A673 (cell line): ENCODE results near the gene SDK1. TPM values are rescaled to one million over a fixed set of nuclear protein-coding genes. Genes with fewer than 3 reads are reported as not detected.

Source experiments
- BruUV-seq: library from RNA; stranded (reverse); fragments of 400-500 nt; replicated peaks from 2 replicates; lab custom pipeline; 2021; lab: Mats Ljungman, UMichigan
- CTCF ChIA-PET: fragments of 300-600 bp; sonication (Branson Sonifier 250); formaldehyde crosslinking; loops from one replicate; lab custom pipeline; 2022; ENCODE audit warnings: antibody characterized with exemption; lab: Charles Lee
- POLR2A ChIA-PET: fragments of 300-600 bp; sonication (Branson Sonifier 250); formaldehyde crosslinking; loops from one replicate; lab custom pipeline; 2022; ENCODE audit warnings: antibody characterized with exemption; ENCODE audit not compliant: low non-redundant PET; lab: Charles Lee
- DNase-seq: peaks from one replicate; pipeline ENCODE4 v3.0.0-alpha.2; 2015; ENCODE audit warnings: low spot score
- H3K27ac ChIP-seq: fragments of 200-600 bp; sonication (generic); 2 replicates; pipeline ENCODE4 v1.5.1; 2016; ENCODE audit warnings: mixed run types, low read depth, mild to moderate bottlenecking, mixed read lengths, antibody characterized with exemption, low read length; ENCODE audit not compliant: poor library complexity, severe bottlenecking
- H3K27me3 ChIP-seq: fragments of 200-600 bp; sonication (generic); replicated peaks from 2 replicates; pipeline ENCODE4 v1.6.1; 2017; ENCODE audit warnings: mixed run types, low read depth, mild to moderate bottlenecking, mixed read lengths, antibody characterized with exemption, low read length; ENCODE audit not compliant: insufficient read depth, poor library complexity
- H3K36me3 ChIP-seq: fragments of 200-600 bp; sonication (generic); 2 replicates; pipeline ENCODE4 v1.6.1; 2016; ENCODE audit warnings: mixed run types, mild to moderate bottlenecking, mixed read lengths, antibody characterized with exemption, low read length; ENCODE audit not compliant: insufficient read depth, poor library complexity, severe bottlenecking
- H3K4me1 ChIP-seq: fragments of 200-600 bp; sonication (generic); 2 replicates; pipeline ENCODE4 v1.6.1; 2017; ENCODE audit warnings: mixed run types, mild to moderate bottlenecking, mixed read lengths, antibody characterized with exemption, low read length; ENCODE audit not compliant: insufficient read depth, poor library complexity, severe bottlenecking
- H3K4me3 ChIP-seq: fragments of 200-600 bp; sonication (generic); 2 replicates; pipeline ENCODE4 v1.5.1; 2016; ENCODE audit warnings: low read depth, mixed run types, mild to moderate bottlenecking, mixed read lengths, low read length; ENCODE audit not compliant: poor library complexity, severe bottlenecking
- H3K9me3 ChIP-seq: fragments of 200-600 bp; sonication (generic); 2 replicates; pipeline ENCODE4 v1.6.1; 2016; ENCODE audit warnings: mixed run types, low read depth, mild to moderate bottlenecking, mixed read lengths, antibody characterized with exemption, low read length; ENCODE audit not compliant: poor library complexity, severe bottlenecking
- EZH2 ChIP-seq: fragments of 200-600 bp; sonication (generic); IDR thresholded peaks from 2 replicates; pipeline ENCODE4 v1.6.1; 2017; ENCODE audit warnings: borderline replicate concordance, low read depth, mild to moderate bottlenecking, mixed read lengths, antibody characterized with exemption, low read length; ENCODE audit not compliant: poor library complexity, severe bottlenecking
- intact Hi-C: fragments of 100-400 bp; cut with micrococcal nuclease; formaldehyde crosslinking; loops from one replicate; pipeline ENCODE4 v1.10.0; 2022; ENCODE audit not compliant: unreplicated experiment
- total RNA-seq: library from RNA; stranded (reverse); gene quantifications from 2 replicates; pipeline ENCODE4 v1.2.3, GENCODE V29; 2021
- TF ChIP-seq, protein P1 (sequence below): fragments of 300-800, 200-600 bp; sonication (generic); conservative IDR thresholded peaks from 2 replicates; pipeline ENCODE4 v1.5.1; 2017; ENCODE audit warnings: low read depth, mild to moderate bottlenecking, antibody characterized with exemption, low read length, moderate library complexity, mixed read lengths

Gene SDK1
- total RNA-seq, 1 experiment from 2014 or later, result 14.7 TPM

- Histone ChIP-seq H3K27ac (no peak overlapping the region), H3K9me3 (no peaks in the 10 kb centered on the region), H3K36me3 (no peaks in the 10 kb centered on the region), H3K4me3 (no peak overlapping the region), H3K27me3 (no peaks in the 10 kb centered on the region), H3K4me1 (no peaks in the 10 kb centered on the region)
- CTCF ChIA-PET, result no interaction called here
- no TSS peak for BruUV-seq
- TF ChIP-seq EZH2, result no peak
- TF ChIP-seq, protein P1, sequence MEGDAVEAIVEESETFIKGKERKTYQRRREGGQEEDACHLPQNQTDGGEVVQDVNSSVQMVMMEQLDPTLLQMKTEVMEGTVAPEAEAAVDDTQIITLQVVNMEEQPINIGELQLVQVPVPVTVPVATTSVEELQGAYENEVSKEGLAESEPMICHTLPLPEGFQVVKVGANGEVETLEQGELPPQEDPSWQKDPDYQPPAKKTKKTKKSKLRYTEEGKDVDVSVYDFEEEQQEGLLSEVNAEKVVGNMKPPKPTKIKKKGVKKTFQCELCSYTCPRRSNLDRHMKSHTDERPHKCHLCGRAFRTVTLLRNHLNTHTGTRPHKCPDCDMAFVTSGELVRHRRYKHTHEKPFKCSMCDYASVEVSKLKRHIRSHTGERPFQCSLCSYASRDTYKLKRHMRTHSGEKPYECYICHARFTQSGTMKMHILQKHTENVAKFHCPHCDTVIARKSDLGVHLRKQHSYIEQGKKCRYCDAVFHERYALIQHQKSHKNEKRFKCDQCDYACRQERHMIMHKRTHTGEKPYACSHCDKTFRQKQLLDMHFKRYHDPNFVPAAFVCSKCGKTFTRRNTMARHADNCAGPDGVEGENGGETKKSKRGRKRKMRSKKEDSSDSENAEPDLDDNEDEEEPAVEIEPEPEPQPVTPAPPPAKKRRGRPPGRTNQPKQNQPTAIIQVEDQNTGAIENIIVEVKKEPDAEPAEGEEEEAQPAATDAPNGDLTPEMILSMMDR, result no peak
- POLR2A ChIA-PET, result no interaction called here
- intact Hi-C loops, result no loop called here
- DNase-seq, result no peak
These were observed 772.7 kb downstream of the SDK1 start for GRCh38 chr7:4073750-4074149.

- no peak overlapping the region for H3K27ac ChIP-seq
- peaks cover 2% of the 10 kb centered on the region for H3K4me1 ChIP-seq
- no peaks in the 10 kb centered on the region for H3K36me3 ChIP-seq
- intact Hi-C loops, result no loop called here
- no TSS peak for BruUV-seq
- DNase-seq, result no peak
- no peak overlapping the region for H3K4me3 ChIP-seq
- H3K27me3 ChIP-seq, result no peaks in the 10 kb centered on the region
- TF ChIP-seq, protein P1, result no peak
- TF ChIP-seq EZH2, result no peak
- CTCF ChIA-PET, result no interaction called here
- no peaks in the 10 kb centered on the region for H3K9me3 ChIP-seq
- POLR2A ChIA-PET, result no interaction called here
These were observed 773.4 kb downstream of the SDK1 start for GRCh38 chr7:4074407-4074806.

DNA sequence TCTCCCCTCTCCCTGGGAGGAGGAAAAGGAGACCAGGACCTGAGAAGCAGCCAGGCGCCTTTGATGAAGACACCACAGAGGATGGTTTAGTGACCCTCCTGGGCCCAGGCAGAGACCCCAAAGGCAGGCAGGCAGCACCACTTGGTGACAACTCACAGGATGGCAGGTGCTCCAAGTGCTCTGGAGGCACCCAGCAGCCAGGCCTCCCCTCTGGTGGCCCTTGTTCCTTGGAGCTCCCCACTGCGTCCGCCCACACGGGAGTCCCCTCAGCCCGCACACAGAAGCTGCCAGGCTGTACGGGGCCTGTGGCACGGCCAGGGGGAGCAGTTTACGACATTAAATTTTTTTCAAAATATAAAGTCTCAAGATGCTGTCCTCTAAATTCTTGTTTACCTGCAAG is 773.9 kb downstream of the SDK1 start:
- no TSS peak for BruUV-seq
- ChIA-PET POLR2A (no interaction called here), CTCF (no interaction called here)
- H3K36me3 ChIP-seq, result no peaks in the 10 kb centered on the region
- H3K9me3 ChIP-seq, result no peaks in the 10 kb centered on the region
- DNase-seq, result no peak
- no peak overlapping the region for H3K27ac ChIP-seq
- no peaks in the 10 kb centered on the region for H3K27me3 ChIP-seq
- intact Hi-C loops, result no loop called here
- TF ChIP-seq EZH2, result no peak
- TF ChIP-seq, protein P1, result no peak
- peaks cover 7% of the 10 kb centered on the region for H3K4me1 ChIP-seq
- H3K4me3 ChIP-seq, result no peak overlapping the region
